Stimulated activated CD8-positive, alpha-beta memory T cell treated with anti-CD3 and anti-CD28 coated beads, Interleukin-7, amount 100 ng/mL, for 4 hours (primary cell): ENCODE measurements around the gene MINDY3.
A peak's percentile ranks its signal among the peaks of the same experiment; 100 is the strongest.
"Not testable (repeated sequence)": the region's sequence is repeated elsewhere in the genome, so short reads cannot be mapped to it uniquely, and the experiment has no call there.

Experiments
- DNase-seq, 2 donors: peaks; one replicate each; pipeline ENCODE4 v3.0.0-alpha.2; 2020; ENCODE audit warnings: low read depth in 2 of 2

Gene MINDY3

DNA sequence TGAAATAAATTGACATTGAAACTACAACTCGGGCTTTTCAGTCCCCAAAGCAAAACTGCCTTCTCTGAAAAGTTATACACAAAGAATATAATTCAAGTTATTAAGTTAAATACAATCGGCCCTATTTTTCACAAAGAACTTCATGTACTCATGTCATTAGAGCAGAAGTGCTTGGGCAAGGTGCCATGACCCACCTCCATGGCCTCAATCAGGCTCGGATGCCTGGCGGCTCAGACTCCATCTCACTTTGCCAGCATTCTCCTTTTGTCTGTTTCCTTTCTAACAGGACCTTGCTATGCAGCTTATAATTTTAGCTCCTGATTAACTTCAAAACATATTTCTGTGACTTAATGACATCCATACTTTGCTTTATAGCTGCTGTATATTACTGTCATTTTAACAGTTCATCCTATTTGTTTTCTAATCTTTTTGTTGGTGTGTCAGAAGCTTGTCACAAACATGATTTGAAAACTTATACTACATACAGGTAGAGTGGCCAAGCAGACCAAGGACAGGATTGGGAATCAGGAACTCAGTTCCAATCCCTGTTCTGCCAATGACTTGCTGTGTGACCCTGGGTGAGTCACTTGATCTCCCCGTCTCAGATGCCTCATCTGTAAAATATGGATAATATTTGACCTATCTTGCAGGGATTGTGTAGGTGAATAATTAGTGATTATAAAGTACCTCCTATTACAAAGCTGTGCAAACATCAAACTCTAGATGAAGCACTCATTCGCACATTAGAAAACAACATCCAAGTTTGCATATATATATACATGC is 79.8 kb downstream of the MINDY3 start:
- no peak for DNase-seq

DNA sequence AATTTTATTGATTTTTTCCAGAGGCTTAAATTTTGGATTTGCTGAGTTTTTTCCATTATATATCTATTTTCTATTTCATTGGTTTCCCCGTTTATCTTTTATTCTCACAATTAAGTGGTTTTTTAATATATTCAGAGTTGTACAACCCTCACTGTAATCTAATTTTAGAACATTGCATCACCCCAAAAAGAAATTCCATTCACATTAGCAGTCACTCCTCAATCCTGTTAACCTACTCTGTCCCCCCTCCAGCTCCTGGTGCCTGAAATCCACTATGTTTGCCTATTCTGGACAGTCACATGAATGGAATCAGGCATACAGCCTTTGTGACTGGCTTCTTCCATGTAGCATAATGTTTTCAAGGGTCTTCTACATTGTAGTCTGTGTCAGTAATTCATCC is 84.8 kb downstream of the MINDY3 start:
- no peak for DNase-seq

DNA sequence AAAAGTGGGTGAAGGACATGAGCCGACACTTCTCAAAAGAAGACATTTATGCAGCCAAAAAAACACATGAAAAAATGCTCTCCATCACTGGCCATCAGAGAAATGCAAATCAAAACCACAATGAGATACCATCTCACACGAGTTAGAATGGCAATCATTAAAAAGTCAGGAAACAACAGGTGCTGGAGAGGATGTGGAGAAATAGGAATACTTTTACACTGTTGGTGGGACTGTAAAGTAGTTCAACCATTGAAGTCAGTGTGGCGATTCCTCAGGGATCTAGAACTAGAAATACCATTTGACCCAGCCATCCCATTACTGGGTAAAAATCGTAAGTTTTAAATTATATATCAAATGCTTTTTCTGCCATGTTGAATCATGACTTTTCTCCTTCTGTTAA is 85.8 kb downstream of the MINDY3 start:
- DNase-seq: not testable (repeated sequence)

DNA sequence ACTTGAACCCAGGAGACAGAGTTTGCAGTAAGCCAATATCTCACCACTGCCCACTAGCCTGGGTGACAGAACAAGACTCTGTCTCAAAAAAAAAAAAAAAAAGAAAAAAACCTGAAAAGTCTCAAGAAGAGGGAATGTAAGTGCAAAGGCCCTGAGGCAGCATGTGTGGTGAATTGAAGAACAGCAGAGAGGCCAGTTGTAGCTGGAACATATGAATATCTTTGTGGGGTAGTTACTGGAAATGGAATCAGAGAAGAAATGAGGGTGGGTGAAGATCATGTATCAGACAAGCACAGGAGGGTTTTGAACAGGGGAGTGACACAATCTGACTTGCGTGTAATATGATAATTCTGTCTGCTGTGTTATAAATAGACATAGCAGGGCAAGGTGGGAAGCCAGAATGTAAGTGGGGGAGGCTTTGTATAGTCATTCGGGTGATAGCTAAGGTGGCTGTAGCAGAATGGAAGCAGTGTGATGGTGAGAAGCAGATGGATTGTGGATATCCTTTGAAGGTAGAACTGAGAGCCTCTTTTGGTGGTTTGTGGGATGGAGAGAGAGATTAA is 95.3 kb downstream of the MINDY3 start:
- no peak for DNase-seq

DNA sequence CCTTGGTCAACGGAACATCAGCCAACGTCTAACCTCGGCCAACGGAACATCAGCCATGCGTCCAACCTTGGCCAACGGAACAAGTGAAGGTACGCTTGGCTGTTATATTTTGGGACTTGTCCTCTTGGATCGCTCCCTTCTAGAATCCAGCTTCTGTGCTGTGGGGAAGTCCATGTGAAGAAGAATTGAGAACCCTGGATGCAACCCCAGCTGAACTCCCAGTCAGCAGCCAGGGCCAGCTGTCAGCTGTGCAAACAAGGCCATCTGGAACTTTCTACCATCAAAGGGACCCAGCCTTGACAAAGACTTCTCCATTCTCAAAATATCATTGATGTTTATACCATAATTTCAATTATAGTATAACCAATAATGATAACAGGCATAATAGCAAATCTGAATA is 97.3 kb downstream of the MINDY3 start:
- no peak for DNase-seq

DNA sequence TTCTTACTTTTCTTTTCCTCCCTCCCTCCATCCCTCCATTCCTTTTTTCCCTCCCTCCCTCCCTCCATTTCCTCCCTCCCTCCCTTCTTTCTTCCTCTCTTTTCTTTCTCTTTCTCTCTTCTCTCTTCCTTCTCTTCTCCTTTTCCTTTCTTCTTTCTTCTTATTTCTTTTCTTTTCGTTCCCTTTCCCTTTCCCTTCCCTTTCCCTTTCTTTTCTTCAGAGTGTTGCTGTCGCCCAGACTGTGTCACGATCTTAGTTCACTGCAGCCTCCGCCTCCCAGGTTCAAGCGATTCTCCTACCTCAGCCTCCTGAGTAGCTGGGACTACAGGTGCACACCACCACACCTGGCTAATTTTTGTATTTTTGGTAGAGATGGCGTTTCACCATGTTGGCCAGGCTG is 98.1 kb downstream of the MINDY3 start:
- not testable (repeated sequence) for DNase-seq

DNA sequence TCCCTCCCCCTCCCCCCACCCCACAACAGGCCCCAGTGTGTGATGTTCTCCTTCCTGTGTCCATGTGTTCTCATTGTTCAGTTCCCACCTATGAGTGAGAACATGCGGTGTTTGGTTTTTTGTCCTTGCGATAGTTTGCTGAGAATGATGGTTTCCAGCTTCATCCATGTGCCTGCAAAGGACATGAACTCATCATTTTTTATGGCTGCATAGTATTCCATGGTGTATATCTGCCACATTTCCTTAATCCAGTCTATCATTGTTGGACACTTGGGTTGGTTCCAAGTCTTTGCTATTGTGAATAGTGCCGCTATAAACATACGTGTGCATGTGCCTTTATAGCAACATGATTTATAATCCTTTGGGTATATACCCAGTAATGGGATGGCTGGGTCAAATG is 99.1 kb downstream of the MINDY3 start:
- DNase-seq: not testable (repeated sequence)

DNA sequence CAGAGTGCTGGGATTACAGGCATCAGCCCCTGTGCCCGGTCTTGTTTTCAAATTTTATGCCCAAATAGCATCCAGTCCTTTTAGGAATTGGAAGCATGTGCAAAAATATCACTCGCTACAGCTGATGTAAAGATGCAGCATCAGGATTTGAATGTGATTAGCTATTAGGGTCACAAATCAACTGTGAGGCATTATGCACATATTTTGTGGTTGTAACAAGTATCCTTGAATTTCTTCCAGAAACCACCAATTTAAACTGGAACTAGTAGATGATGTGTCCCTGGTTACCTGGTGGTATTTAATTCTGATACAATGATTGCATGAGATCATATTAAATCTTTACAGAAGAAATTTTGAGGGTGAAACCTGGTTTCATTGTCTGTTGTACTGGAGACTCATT is 99.6 kb downstream of the MINDY3 start:
- DNase-seq: no peak

DNA sequence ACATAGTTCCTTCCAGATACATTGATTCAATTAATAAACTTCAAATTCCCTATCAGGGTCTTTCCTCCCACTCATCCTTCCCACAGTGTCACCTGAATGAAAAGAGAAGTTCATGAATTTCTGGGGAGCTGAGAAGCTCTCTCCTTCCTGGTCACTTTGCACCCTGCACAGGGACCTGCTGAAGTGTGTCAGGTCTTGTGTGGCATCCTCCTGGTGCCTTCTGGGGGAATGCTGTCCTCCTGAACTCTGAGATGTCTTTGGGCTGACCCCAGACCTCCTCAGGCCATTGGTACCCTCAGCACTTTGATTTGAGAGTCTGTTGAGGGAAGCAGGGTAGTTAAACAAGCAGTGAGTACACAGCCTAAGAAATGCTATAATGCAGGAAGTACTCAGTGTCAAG is 101.0 kb downstream of the MINDY3 start:
- DNase-seq: no peak

DNA sequence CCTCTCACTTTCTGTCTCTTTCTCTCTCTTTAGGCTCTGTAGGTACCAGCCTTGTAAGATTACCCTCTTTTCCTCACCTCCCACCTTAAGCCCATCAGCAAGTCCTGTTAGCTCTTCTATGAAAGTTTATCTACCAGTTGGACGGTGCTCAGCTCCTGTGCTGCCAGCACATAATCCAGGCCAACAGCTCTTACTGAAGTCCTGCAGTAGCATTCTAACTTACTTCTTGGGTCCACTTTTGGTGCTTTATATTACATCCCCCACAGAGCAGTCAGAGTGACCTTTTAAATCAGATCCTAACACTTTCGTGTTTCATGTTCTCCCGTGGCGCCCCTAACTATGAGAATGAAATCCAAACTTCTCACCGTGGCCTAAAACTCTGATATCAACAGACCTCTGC is 101.7 kb downstream of the MINDY3 start:
- DNase-seq: no peak

DNA sequence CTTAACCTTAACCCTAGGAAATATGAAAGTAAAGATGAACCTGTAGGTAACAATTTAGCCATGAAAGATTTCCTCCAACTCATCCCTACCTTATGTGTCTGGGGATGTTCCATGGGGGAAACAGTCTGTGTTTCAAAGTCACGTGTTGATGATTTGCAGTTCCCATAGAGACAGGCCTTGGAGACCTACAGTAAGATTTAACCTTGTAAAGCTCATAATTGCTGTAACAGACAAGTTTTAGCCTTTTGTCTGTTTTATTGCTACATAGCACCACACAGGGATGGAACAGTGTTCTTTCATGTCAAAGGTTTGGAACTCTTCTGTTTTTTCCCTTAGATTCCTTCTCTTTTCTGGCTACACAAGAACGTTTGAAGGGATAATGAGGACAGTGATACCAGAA is 105.4 kb downstream of the MINDY3 start:
- no peak for DNase-seq

DNA sequence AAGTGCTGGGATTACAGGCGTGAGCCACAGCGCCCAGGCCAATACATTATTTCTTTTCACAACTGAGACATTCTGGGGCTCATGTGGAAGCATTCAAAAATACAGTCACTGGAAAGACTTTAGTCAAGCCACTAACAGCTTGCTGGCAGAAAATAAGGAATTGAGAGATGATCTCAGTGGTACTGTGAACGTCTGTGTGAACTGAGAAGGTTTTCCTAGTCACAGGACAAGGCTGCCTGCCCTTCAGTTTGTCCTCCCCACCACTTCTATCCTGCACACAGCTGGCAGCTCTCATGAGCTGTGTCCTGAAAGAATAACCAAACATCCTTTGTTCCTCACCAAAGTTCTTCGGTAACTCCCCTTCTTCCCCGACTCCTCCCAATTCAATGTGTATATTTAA is 109.3 kb downstream of the MINDY3 start:
- DNase-seq: no peak

DNA sequence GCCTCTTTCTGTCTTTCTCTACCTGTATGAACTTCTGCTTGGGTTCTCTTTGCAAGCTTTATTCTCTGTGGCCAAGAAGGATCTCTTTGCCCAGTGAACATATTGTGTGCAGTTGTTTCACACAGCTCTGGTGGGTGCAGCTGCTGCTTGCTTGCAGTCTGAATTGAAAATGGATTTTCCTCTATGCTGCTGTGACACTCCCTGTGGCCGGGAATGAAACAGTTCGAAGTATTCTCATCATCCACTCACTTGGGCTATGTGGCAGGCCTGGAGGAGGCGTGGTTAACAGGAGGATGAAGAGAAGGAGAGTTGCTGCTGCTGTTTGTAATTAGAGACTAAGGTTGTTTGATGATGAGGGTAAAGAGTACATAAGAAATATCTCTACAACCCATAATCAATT is 112.2 kb downstream of the MINDY3 start:
- DNase-seq: no peak

DNA sequence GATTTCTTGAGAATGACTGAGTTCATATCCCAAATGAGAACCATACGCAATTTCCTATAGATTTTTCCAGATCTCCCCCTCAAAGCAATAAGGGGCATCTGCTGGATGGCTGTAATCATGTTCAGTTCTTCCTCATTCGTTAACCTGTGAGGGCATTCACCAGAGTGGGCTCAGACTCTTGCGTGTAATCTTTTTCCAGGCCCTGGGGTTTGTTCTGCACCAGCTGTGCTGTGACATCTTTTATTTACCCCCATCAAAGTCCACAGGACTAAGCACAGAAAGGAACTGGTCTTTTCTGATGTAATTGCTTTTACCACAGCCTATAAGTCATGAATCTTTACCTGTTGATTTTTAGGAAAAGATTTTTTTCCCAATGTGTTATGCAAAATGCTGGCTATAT is 112.7 kb downstream of the MINDY3 start:
- DNase-seq: no peak

DNA sequence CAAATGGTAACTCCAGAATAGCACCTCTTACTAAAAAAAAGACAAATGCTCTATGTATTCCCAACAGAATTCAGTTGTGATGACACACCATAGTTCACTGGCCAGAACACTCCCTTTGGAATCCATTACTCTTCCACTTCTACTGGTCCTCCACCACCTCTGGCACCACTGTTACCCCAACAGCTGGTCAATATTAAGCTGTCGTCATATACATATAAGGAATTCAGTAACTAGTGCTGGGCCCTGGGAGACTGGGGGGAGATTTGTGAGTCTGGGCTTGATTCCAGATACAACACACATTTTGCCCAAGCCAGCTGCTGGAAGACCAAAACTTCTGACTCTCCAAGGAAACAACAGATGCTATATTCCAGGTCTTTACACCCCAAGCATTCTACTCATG is 114.6 kb downstream of the MINDY3 start:
- DNase-seq: no peak

DNA sequence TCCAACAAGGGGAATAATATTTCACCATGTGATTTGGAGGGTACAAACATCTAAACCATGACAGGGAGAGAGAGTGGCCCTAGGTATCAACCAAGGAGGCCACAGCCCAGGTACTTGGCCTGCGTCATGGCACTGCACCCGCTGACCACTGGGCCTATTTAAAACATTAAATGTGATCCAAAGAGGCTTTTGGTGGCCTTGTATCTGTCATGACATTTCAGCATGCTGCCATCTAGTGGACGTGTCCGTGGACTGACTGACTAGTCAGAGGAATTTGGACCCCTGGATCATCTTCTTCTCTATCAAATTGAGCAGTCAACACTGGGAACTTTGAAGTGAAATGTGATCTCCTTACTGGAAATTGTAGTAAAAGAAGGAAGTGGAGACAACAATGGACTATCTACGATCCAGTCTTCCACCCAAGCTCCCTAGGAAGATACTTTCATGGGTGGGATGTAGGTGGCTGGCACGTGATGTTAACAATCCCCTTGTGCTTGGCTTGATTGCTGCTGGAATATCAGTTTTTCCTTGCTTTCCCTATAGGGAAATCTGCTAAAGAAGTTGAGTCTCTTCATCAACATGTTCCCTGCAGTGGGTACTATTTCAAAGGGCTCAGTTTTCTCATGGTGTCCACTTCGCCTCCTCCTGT is 116.0 kb downstream of the MINDY3 start:
- DNase-seq: peak in 1 of 2 donors; percentile 8

DNA sequence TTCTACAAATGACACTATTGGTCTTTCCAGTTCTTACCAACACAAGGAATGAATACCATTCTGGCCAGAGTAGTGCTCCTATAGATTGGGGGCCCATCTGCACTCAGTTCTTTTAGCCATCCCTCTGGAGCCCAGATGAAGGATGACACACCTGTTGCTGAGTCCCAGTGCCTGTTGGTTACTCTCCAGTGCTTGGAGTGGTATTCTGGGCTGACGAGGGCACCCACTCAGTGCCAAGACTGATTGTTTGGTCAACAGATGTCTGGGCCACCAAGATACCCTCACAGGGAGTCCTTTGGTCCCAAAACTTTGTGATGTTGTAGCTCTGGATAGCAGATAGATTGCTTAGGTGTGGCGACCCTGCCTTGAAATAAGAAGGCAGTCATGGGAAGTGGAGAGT is 116.9 kb downstream of the MINDY3 start:
- no peak for DNase-seq

DNA sequence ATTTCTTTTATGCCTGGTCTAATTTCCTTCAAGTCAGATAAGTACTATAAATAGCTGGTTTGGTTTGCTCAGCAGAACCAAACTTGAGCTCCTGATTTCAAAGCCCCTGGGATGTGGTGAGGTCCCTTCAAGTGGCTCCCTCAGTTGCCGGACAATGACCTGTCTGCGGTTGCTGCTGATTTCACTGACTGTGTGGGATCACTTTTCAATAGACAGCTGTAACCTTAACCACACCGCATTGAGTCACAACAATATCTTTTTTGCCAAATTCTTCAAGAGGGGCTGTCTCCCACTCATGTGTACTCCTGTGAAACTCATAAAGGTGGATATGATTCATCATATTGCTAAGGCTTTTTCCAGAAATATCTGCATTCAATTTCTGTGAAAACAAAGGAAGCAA is 117.5 kb downstream of the MINDY3 start:
- no peak for DNase-seq

DNA sequence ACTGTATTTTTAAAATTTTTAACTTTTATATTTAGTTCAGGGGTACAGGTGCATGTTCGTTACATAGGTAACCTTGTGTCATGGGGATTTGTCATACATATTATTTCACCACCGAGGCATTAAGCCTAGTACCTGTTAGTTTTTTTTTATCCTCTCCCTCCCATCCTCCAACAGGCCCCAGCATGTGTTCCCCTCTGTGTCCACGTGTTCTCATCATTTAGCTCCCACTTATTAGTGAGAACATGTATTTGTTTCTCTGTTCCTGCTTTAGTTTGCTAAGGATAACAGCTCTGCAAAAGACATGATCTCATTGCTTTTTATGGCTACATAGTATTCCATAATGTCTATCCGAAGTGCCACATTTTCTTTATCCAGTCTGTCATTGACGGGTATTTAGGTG is 118.2 kb downstream of the MINDY3 start:
- no peak for DNase-seq

DNA sequence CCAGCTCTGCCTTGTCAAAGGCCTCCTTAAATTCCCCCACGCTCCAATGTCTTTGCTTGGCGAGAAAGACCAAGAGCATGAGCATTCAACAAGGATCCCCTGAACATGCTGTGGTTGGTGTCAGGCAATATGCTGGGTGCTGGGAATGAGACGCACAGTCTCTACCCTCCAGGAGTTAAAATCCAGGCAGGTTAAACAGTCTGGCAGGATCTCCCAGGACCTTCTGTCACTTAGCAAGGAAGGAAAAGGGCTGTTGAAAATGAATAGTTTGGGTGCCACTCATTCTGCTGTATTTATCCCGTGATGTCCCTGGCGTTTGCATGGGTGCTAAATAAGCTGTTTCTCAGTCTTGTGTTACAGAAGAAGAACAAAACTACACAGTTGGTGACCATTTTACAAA is 118.7 kb downstream of the MINDY3 start:
- DNase-seq: no peak

DNA sequence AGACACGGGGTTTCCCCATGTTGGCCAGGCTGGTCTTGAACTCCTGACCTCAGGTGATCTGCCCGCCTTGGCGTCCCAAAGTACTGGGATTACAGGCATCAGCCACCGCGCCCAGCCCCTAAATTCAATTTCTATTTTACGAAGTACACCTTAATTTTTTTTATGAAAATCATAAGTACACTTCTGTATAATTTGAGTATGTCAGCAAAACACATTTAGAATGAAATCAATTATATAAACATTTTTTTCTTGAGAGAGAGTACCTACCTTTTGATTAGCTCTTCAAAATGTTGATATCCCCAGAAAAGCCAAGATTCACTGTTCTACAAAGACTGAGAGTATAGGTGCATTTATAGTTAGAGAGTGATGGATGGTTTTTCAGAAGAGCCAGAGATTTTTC is 120.0 kb downstream of the MINDY3 start:
- no peak for DNase-seq

DNA sequence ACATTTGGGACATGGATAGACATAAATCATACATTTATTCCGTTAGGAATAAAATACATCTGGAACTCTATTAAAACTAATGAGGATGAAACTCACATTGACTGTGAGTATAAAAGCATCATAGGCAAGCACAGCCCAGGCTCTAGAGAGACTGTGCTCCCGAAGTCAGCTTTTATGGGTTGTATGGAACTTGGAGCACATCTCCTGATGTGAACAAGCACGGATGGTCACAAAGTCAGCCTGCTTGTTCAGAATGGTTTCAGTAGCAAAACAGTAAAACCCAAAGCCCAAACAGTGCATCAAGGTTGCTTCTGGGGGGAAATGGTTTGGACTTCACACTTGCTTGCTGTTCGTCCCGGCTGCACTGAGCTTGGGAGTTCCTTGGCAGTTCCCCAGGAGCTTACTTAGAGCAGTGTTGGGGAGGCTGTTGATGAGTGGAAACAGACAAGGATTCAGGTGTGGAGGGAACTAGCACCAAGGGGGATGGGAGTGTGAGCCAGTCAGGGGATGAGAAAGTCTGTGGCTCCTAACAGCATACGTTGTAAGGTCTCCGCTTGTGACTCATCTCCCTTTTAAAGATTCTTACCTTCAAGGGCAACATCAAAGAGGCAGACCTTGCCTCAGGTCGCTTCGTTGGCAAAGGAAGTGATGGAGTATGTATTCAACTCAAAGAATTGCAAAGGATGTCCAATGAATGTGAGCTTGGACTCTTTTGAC is 120.9 kb downstream of the MINDY3 start:
- DNase-seq: no peak
